ENCODE results near the gene ZNF155.
A peak's percentile ranks its signal among the peaks of the same experiment; 100 is the strongest.
"Not testable (repeated sequence)": the region's sequence is repeated elsewhere in the genome, so short reads cannot be mapped to it uniquely, and the experiment has no call there.

The ZNF155 gene

DNA sequence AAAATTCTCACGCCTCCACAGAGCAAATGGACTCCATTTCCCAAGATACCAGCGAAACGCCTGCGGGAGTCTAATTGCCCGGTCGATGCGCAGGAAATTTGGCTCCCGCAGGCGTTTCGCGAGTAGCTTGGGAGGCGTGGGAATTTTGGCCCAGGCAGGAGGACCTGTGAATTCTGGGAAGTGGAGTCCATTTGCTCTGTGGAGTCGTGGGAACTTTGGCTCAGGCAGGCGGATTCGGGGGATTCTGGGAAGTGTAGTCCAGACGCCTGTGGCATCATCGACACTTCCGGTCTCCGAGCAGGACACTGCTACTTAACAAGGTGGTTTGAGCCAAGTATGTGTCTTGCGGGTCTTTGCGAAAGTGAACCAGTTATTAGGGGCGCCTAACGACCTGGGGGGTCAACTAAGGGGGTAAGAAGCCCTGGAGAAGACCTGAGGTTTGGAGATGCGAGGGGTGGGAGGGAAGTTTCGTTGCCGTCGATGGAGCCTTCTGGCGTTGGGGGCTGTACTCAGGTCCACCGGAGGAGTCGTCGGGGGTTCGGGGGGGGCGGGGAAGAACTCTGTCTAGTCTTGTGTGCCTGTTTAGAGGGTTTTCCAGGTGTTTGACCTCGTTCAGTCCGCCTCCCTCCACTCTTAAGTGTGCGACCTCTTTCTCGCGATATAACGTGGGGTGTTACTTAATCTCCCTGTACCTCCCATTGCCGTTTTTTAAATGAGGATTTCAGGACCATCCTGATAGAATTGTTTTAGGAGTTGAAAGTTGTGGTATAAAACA, at the start of gene ZNF155:
Gene ZNF155 (plus strand): TSS at position 277 of the 775 bp plus-strand sequence. CDS start 4,356 bp downstream, outside the sequence.
- DNase-seq: peak; percentile 97

DNA sequence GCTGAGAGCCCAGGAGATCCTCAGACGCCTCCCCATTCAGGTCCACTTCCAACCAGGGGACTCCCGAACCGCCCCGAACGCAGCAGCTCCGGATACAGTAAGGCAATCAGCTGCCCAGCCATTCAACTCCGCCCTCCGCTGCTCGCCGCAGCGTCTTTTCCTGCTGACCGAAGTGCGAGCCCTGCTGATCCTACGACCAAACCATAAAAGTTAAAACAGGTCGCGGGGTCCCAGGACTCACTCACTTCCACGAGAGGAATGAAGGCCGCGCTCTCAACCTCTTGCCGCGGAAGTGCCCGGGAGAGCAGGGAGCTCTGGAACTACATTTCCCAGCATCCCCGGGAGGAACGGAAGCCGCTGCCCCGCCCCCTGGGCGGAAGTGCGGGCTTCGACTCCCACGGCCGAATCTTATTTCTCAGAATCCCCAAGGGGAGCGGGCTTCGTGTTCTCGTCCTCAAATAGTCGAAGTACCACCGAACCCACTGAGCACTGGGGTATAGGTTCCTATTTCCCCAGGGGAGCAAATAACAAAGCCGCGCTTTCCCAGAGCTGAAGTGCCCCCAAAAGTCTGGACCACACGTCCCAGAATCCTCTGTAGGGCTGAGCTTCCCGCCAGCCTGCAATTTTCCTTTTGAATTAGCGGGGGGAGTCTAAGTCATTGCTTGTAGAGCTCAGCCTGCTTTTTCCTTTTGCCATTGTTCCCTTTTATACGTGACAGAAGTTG, 48.8 kb upstream of the ZNF155 start, which contains the start of gene ZNF45:
Gene ZNF45 (minus strand): TSS at position 298 of the 724 bp plus-strand sequence. CDS start 13,097 bp downstream, outside the sequence.
- peak; percentile 87 for DNase-seq

DNA sequence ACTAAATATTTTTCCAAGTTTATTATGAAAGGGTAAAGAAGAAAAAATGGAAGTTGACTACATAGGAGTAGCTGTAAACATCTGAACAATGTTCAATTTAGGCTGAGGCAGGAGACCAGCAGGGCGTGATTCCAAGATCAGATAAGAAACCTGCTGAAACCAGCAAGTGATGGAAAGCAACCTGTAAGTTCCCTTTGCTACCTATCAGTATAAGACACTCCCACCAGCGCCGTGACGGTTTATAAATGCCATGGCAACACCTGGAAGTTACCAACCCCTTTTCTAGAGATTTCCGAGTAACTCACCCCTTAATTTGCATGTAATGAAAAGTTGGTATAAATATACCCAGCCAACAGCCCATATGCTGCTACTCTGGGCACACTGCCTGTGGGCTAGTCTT, 47.8 kb upstream of the ZNF155 start:
- no peak for DNase-seq

DNA sequence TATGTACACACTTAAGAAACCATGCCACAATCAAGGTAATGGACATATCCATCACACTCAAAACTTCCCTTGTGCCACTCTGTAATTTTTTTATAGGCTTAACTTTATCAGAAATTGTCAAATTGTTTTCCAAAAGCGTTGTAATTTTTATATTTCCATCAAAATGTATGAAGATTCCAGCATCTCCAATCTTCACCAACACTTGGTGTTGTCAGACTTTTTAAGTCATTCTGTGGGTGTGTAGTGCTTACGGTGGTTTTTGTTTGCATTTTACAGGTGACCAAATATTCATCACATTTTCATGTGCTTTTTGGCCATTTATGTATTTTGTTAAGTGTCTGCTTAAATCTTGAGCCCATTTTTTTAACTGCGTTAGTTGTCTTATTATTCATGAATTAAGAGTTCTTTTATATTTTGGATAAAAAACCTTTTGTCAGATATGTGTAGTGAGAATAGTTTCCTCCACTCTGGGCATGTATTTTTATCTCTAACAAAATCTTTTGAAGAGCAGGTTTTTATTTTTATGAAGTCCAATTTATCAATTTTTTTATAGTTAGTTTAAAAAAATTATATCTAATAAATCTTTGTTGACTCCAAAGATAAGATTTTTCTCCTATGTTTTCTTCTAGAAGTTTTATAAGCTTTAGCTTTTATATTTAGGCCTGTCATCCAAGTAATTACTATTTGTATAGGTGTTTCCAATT, 44.3 kb upstream of the ZNF155 start:
- no peak for DNase-seq

DNA sequence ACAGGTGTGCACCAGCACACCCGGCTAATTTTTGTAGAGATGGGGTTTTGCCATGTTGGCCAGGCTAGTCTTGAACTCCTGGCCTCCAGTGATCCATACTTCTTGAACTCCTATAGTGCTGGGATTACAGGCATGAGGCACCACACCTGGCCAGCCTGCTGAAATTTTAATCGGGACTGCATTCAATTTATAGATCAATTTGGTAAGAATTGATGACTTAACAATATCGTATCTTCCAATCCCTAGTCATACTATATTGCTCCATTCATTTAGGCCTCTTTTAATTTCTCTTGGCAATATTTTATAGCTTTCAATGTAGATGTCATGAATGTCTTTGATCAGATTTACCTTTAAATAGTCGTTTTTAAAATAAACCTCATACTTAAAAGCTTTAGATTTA, 43.3 kb upstream of the ZNF155 start:
- no peak for DNase-seq

DNA sequence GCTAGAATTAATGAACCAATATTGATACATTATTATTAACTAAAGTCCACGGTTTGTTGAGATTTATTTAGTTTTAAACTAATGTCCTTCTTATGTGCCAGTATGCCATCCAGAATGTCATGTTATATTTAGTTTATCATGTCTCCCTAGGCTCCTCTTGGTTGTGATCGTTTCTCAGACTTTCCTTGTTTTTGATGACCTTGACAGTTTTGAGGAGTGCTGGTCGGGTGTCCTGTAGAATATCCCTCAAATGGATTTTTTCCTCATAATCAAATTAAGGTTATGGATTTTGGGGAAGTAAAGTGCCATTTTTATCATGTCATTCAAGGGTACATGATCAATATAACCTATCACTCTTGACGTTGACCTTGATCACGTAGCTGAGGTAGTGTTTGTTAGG, 42.8 kb upstream of the ZNF155 start:
- no peak for DNase-seq

DNA sequence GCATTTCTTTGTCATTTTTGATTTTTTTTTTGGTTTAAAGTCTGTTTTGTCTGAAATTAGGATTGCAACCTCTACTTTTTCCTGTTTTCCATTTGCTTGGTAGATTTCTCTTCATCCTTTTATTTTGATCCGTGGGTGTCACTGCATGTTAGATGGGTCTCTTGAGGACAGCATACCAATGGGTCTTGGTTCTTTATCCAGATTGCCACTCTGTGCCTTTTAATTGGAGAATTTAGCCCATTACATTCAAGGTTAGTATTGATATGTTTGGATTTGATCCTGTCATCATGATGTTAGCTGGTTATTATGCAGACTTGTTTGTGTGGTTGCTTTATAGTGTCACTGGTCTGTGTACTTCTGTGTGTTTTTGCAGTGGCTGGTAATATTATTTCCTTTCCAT, 36.6 kb upstream of the ZNF155 start:
- not testable (repeated sequence) for DNase-seq

DNA sequence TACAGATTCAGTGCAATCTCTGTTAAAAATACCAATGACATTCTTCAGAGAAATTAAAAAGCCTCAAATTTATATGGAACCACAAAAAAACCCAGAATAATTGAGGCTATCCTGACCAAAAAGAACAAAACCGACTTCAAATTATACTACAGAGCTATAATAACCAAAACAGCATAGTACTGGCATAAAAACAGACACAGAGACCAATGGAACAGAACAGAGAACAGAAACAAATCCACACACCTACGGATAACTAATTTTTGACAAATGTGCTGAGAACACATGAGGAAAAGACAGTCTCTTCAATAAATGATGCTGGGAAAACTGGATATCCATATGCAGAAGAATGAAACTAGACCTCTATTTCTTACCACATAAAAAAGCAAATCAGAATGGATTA, 34.2 kb upstream of the ZNF155 start:
- DNase-seq: not testable (repeated sequence)

DNA sequence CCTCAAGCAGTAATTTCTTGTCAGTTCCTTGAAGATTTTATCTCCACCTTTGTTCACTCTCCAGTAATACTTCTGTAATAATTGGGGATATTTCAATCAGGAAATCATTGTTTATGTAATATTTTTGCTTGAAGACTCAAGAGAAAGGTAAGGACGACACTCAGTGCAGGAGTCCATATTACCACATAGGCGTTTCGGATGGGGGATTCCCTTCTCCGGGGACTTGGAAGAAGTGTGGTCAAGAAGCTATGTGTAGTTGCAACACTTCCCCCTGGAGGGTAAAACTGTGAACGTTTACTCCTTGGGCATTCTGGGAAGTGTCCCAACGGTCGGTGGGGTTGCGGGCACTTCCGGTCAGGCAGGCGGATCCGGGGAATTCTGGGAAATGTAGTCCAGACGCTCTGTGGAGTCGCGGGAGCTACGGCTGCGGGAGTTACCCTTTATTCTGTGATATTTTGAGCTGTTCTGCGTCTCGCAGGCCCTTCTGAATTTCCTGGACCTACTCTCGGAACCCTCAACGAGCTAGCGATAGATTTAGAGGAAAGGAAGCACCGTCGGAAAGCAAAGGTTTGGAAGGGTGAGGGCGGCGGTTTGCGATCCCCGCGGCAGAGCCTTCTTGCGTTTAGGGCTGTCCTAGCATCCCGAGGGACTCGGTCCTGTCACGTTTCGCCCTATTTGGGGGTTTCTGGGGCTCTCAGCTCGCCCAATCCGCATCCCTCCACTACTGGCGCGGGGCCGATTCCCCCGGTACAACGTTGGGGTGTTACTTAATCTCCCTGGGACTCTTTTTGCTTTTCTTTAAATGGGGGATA, 32.9 kb upstream of the ZNF155 start, which contains the start of gene ZNF221:
Gene ZNF221 (plus strand): TSS at position 395 of the 812 bp plus-strand sequence. CDS start 11,499 bp downstream, outside the sequence.
- peak; percentile 94 for DNase-seq

DNA sequence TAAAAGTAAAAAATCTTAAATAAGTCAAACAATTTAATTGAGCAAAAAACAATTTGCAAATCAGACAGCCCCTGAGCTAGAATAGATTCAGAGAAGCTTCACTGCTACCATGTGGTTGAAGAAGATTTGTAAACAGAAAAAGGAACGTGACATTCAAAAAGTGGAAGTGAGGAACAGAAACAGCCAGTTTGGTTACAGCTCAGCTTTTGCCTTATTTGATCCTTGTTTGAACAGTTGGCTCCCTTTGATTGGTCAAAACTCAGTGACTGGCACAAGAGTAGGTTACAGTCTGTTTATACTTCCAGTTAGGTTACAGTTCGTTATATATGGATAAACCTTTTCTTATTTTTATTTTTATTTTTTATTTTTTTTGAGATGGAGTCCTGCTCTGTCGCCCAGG, 27.2 kb upstream of the ZNF155 start:
- no peak for DNase-seq

DNA sequence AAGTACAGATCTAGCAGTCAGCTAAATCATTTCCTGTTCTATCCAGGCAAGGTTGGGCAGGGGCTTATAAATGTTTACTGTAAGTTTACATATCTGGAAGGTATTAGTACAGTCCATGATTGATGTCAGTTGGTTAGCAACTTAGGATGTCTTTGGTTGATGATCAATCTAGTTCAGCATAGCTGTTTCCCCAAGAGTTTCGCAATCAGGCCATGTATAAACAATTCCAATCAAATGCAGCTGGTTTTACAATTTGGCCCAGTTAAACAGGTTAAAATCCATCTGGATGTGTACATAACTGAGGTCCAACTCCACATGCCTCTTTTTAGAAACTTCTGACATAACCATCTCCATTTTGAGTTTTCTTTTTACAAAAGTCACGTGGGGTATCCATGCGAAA, 26.1 kb upstream of the ZNF155 start:
- no peak for DNase-seq

DNA sequence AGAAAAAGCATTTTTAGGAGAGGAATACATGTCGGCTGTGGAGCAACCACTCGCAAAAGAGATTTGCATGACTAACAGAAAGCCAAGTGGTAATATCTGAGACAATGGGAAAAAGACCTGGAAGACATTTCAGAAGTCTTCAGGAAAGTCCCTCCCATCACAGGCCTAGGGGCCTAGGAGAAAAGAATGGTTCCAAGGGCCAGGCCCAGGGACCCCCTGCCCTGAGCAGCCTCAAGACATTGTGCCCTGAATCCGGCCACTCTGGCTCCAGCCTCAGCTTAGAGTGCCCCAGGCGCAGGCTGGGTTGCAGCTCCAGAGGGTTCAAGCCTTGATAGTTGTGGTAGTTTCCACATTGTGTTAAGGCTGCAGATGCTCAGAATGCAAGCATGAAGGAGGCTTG, 23.6 kb upstream of the ZNF155 start:
- no peak for DNase-seq

DNA sequence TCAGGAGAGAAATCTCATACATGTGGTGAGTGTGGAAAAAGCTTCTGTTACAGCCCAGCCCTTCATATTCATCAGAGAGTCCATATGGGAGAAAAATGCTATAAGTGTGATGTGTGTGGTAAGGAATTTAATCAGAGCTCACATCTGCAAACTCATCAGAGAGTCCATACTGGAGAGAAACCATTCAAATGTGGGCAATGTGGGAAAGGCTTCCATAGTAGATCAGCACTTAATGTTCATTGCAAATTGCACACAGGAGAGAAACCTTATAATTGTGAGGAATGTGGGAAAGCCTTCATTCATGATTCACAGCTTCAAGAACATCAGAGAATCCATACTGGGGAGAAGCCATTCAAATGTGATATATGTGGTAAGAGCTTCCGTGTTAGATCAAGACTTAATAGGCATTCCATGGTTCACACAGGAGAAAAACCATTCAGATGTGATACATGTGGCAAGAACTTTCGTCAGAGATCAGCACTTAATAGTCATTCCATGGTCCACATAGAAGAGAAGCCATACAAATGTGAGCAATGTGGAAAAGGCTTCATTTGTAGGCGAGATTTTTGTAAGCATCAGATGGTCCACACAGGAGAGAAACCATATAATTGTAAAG, 17.8 kb upstream of the ZNF155 start:
- no peak for DNase-seq

DNA sequence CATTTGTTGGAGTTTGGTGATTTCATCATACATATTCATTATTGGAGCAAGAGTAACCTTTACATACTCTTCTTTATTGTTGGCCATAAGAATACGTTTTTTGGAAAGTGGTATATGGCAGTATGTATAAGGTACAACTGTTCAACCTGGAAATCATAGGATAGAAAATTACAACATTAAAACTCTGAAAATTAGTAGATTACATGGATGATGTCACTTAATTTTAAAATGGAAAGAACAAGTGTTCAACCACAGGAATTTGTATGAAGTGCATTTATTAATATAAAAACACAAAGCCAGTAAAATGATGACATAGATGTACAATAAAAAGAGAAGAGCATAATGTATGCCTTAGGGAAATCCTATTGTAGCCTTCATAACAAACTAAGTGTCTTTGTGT, 7.3 kb upstream of the ZNF155 start:
- DNase-seq: no peak

DNA sequence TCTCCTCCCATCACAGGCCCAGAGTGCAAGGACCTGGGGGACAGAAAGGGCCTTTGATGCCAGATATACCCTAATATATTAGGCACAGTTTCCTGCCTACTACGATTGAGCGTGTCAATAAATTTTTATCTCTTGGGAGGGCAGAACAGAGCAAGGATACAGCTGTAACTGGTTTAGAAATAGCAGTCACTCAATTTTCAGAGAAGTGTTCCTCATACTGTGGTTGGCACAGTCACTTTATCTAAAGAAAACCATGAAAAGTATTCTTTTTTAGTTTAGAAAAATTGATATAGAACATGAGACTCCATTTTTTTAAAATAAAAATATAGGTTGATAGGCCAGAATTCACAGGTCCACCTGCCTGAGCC, 460 bp upstream of the ZNF155 start:
- DNase-seq: no peak

DNA sequence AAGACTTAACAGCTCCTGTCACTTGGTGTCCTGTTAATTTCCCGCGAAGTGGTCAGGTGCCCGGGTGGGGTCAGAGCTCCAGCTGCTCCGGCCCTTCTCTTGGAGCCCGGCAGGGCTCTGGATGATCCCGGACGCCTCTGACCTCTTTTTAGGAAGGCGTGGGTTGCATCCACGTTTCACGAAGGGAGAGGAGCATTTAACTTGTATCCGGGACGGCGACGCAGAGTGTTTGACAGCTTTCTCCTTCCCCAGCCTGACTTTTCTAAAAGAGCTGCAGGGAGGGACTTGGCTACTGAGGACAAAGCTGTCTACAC, 656 bp downstream of the ZNF155 start:
- DNase-seq: no peak

DNA sequence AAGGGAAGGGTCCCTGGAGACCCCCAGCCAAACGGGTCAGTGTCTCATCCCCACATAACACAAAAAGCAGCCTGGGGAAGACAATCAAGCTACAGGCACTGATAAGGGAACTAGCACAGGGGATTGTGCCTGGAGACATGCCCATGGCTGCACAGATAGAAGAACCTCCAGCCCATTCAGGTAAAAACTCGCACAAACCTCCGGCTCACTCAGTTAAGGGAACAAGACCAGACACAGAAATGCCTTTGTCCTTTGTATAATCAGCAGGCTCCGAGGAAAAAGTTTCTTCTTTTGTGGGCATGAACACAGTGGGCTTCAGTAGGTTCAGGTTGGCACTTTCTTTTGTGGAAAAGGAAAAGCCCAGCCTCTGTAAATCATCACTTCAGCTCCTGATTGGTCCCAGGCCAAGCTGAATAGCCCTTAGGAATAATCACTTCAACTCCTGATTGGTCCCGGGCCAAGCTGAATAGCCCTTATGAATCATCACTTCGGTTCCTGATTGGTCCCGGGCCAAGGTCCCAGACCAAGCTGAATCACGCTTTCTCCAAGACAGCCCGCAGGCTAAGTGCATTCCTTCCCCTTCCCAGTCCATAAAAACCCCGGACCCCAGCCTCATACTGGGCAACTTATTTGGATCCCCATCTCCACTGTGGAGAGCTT, 13.8 kb downstream of the ZNF155 start:
- DNase-seq: no peak

DNA sequence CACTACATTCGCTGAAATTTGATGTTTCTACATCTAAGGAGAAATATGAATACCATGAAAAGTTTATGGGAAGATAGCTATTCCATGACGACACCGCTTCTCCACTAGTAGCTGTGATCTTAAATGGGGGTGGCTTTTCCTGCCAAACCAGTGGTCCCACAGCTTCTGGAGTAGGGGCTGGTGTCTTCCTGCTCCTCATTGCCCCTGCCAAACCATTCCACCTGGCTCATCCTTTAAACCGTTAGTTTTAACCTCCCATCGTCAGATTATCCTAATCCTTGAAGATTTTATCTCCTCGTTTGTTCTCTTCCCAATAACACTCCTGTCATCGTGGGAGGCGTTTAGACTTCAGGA, 18.2 kb downstream of the ZNF155 start:
- DNase-seq: no peak

DNA sequence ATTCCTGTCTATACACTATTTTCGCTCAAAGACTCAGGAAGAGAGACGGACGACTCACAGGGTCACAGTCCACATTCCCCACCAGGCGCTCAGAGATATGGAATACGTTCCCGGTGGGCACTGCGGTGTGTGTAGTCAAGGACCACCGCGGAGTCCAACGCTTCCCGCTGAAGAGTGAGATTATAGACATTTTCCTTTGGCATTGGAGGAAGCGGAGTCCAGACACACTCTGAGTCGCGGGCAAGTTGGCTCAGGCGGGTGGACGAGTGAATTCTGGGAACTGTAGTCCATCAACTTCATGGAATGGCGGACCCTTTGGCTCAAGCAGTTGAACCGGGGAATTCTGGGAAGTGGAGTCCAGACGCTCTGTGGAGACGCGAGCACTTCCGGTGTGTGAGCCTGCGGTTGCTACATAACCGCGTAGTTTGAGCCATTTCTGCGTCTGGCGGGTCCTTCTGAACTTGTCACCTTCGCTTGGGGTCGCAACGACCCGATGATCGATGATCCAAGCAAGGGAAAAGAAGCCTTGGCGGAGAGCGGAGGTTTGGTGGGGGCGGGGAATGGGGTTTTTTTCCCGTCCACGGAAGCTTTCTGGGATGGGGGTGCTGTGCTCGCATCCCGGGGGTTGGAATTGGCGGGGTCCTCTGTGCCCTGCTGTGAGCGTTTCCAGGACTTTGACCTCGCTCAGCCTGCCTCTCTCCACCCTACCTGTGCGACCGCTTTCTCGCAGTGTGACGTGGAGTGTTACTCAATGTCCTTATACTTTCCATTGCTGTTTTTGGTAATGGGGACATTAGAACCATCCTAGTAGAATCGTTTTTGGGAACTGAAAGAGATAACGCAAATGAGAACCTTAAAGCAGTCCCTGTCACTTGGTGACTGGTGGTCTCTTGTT, 18.8 kb downstream of the ZNF155 start, which contains the start of gene ZNF230:
Gene ZNF230 (plus strand): TSS at position 392 of the 895 bp plus-strand sequence. CDS start 4,122 bp downstream, outside the sequence.
- DNase-seq: peak; percentile 96

DNA sequence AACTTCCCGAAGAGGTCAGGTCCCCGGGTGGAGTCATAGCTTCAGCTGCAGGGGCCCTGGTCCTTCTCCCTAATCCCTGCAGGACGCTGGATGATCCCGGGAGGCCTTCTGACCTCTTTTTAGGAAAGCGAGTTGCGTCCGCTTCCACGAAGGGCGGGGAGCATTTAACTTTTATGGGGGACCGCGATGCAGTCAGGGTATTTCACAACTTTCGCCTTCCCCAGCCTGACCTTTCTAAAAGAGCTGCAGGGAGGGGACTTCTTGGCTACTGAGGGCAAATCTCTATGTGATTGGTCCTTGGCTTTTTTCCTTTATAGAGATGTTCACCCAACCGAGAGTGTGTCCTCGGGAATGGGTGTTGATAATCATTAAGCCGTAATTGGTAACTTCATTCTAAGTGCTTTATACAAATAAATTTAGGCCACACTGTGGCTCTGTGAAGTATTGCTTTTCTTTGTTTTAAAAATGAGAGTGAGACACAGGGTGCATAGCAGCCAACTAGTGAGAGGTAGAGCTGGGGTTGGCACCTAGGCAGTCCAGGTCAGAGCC, 19.5 kb downstream of the ZNF155 start:
- peak; percentile 10 for DNase-seq
